Panc1 (cell line): ENCODE results near the gene CCL20.
"Not testable (repeated sequence)": the region's sequence is repeated elsewhere in the genome, so short reads cannot be mapped to it uniquely, and the experiment has no call there.

Experiments
- POLR2AphosphoS5 ChIP-seq: IDR thresholded peaks from 2 replicates; pipeline ENCODE4 v1.6.1; 2012; ENCODE audit warnings: mild to moderate bottlenecking, low read depth, low read length, moderate library complexity
- TF ChIP-seq, protein P1 (sequence below): fragments of 450-650 bp; IDR thresholded peaks from 2 replicates; pipeline ENCODE4 v1.5.1; 2017; ENCODE audit warnings: mild to moderate bottlenecking

DNA sequence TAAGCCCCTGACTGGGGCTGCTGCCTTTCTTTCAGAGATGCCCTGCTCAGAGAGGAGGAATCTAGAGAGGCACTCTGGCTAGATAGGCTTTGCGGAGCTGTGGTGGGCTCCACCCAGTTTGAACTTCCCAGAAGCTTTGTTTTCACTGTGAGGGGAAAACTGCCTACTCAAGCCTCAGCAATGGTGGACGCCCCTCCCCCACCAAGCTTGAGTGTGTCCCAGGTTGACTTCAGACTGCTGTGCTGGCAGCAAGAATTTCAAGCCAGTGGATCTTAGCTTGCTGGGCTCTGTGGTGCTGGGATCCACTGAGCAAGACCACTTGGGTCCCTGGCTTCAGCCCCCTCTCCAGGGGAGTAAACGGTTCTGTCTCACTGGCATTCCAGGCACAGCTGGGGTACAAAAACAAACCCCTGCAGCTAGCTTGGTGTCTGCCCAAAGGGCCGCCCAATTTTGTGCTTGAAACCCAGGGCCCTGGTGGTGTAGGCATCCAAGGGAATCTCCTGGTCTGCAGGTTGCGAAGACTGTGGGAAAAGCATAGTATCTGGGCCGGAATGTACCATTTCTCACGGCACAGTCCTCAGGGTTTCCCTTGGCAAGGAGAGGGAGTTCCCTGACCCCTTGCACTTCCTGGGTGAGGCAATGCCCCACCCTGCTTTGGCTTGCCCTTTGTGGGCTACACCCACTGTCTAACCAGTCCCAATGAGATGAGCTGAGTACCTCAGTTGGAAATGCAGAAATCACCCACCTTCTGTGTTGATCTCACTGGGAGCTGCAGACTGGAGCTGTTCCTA is 25.9 kb downstream of the CCL20 start:
- TF ChIP-seq, protein P1, sequence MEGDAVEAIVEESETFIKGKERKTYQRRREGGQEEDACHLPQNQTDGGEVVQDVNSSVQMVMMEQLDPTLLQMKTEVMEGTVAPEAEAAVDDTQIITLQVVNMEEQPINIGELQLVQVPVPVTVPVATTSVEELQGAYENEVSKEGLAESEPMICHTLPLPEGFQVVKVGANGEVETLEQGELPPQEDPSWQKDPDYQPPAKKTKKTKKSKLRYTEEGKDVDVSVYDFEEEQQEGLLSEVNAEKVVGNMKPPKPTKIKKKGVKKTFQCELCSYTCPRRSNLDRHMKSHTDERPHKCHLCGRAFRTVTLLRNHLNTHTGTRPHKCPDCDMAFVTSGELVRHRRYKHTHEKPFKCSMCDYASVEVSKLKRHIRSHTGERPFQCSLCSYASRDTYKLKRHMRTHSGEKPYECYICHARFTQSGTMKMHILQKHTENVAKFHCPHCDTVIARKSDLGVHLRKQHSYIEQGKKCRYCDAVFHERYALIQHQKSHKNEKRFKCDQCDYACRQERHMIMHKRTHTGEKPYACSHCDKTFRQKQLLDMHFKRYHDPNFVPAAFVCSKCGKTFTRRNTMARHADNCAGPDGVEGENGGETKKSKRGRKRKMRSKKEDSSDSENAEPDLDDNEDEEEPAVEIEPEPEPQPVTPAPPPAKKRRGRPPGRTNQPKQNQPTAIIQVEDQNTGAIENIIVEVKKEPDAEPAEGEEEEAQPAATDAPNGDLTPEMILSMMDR, result not testable (repeated sequence)
- not testable (repeated sequence) for TF ChIP-seq POLR2AphosphoS5
